T follicular helper cell (primary cell): ENCODE data around the gene ZFP1.

Source experiments
- DNase-seq: peaks from one replicate; pipeline ENCODE4 v3.0.0-alpha.2; 2020; ENCODE audit warnings: low read depth
- total RNA-seq, 2 experiments: gene quantifications; one replicate each; lab custom pipeline; 2026; lab: John Stamatoyannopoulos, UW

The ZFP1 gene
- 20.7 to 30.7 reads per million in 2 experiments for total RNA-seq

DNA sequence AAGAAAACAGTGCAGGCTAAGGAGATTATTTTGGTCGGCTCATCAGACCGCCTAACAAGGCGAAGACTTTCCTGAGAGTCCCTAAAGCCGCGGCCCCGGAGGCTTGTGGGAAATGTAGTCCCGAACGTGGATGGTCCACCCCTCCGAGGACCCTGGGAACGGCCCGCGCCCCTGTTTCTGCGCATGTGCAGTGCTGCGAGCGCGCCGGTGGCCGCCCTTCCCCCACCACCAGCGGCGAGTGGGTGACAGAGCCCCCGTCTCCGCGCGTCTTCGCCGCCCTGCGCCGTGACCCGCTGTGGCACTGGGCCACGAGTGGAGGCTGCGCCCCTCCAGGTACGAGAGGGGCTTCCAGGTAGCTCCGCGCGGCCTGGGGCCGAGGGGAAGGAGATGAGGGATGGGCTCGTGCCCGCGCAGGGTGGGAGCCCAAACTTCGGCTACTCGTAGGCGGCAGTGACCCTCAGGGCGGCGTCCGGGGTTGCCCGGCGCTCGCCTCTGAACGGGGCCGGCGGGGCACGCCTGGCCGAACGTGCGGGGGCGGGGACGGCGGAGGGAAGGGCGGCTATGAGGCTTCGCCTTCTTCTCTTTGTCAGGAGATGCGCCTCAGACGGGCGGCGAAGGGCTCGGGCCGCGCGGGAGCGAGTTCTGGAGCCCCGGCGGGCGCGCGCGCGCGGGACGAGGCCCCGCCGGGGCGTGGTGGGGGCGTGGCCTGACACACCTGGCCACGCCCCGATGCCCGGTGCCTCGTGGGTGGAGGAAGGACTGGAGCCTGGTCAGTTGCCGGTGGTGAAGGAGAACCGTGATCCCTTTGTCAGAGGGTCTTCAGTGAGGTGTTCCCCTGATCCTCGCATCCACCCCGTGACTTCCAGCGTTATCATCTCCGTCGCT, at the start of gene ZFP1:
TSS of gene ZFP1 (plus strand) at position 214 of the 885 bp plus-strand sequence. CDS start 4,428 bp downstream, outside the sequence.
- peak; percentile 93 for DNase-seq

DNA sequence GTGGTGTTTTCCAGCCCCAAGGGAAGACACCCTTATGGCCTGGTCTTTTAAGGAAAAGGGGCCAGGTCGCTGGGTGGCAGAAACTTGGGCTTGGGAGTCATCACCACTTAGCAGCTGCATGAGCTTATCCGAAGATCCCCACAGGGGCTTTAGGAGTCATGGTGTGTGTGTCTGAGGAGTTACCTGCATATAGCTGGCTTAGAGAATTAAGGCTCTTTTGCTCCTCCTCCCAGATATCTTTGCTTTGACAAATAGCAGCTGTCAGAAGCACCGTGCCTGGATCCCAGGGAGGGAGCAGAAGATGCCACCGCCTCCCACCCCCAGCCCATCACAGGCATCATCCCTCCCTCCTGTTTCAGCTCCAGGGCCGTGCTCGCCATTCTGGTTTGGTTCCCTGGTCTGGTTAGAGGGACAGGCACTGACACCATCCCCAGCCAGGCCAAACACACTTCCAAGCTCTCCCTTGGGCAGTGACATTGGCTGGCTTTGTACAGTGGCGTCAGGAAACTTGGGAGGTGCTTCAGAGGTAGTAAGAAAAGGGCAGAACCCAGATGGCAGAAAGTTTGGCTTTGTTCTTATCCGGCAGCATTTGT, 49.2 kb upstream of the ZFP1 start:
- no peak for DNase-seq

DNA sequence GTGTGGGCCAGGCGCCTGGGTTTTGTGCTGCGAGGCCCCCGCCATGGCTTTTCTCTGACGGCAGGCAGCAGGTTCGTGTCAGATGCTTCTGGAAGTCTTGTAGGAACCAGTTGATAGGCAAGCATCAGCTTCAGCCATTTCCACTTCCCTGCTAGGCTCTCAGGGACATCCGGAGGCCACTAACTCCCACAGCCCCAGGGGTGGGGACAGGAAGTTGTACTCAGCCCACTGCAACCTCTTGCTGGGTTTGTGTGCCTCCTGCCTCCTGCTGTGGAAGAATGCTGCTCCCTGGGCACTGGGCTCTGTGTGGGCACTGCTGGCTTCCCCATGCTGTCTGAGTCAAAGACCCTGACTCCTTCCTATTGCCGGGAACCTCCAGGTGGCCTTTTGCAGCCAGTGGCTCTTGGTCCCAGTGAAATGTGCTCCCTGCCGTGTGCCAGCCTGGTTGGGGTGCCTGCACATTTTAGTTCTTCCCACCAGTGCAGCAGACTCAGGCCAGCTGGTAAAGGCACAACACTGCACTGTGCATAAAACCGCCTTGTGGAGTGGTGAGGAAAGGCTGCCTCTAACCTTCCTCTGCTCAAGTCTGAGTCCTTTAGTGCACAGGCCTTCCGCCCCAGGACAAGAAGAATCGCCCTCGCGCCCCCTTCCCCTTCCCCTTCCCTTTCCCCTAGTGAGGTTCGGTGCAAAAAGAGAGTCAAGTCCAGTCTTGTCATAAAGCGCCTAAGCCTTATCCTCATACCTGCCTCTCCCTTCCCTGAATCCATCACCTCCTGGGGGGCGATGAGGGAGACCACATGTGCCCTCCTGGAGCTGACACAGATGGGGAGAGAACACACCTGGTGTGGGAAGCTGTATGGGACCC, 48.4 kb upstream of the ZFP1 start:
- no peak for DNase-seq

GRCh38 chr16:75100603-75100990, 47.7 kb upstream of the ZFP1 start:
- DNase-seq: no peak

DNA sequence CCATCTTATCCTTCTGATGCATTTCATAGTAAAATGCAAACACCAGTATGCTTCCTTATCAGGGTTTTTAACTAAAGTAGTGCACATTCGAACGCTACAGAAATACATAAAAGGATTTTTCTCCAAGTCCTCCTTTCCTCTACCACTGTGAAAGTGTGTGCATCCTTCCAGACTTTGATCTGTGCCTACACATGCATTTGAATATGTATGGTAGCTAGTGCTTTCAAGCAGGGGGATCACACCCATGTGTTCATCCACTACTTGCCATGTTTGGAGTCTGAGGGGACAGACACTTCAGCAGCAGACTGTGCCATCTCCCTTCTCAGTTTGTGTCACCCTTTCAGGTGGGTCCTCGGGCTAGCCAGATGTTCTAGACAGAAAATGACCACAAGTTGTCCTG, 46.7 kb upstream of the ZFP1 start:
- no peak for DNase-seq

DNA sequence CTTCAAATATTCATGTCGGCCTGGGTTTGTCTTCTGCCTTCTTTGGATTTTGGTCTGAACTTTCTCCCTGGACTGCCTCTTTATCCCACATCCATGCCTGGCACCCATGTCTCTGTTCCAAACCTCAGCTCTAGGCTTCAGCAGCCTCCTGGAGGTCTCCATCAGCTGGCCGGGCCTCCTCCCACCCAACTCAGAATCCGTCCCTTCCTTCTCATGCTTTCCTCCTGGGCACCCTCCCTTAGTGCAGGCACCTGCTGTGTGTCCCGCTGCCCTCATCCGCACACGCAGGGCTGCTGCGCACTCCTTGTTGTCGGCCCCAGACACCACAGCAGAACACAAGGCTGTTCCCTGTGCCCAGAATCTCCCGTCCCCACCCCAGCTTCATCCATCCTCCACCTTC, 45.7 kb upstream of the ZFP1 start:
- DNase-seq: no peak

DNA sequence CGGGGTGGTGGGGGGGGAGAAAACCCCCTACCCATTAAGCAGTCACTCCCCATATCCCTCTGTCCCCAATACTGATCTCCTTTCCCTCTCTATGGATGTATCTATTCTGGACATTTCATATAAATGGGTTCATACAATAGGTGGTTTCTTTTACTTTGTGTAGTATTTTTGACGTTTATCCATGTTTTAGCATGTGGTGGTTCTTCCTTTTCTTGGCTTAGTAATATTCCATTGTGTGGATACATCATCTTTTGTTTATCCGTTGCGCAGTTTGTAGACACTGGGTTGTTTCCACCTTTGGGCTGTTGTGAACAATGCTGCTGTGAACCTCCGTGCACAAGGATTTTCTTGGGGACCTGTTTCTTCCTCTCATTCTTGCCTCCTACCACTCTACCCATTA, 44.3 kb upstream of the ZFP1 start:
- DNase-seq: no peak

- no peak for DNase-seq
Measured at GRCh38 chr16:75104836-75105235, 43.5 kb upstream of the ZFP1 start.

- DNase-seq: no peak
Measured at GRCh38 chr16:75105306-75106061, 42.8 kb upstream of the ZFP1 start.

GRCh38 chr16:75106351-75107274, 41.7 kb upstream of the ZFP1 start:
- no peak for DNase-seq

GRCh38 chr16:75107505-75107904, 40.8 kb upstream of the ZFP1 start:
- no peak for DNase-seq

GRCh38 chr16:75108792-75109731, 39.3 kb upstream of the ZFP1 start:
- peak; percentile 67 for DNase-seq

GRCh38 chr16:75109732-75110243, 38.5 kb upstream of the ZFP1 start:
- no peak for DNase-seq

DNA sequence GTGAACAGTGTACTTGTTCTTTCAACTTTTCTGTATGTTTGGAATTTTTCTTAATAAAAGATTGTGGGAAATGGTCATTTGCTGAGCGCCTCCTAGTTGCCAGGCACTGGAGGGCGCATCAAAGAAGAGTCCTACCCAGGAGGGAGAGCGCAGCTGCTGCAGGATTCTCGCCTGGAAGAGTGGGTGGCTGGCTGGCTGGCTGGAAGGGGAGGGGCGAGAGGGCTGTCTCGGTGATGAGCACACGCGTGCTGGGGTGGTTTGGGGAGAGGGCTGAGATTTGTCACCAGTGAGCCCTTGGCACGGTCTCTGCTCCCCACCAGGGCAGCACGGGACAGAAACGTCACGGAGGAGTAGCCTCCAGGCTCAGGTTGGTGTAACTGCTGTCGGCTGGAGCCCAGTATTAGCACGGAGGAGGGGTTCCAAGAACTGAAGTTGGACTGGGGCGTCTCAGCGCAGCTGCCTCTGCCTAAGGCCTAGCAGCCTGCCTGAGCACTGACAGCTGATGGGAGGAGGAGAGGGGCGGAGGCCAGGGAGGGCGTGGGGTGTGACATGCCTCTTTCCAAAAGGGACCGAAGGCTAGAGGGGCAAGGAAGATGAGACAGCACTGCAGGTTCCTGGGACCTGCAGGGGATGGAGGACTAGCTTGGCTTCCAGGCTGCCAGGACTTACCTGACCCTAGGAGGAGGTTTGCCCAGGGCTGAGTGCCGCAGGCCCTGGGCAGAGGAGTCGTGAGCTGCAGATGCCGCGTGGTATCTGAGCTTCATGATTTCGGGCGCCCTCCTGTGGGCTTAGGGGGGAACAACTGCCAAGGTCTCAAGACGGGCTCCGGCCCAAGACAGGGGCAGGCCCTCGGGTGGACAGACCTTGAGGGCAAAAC, 37.4 kb upstream of the ZFP1 start:
- DNase-seq: peak; percentile 71

DNA sequence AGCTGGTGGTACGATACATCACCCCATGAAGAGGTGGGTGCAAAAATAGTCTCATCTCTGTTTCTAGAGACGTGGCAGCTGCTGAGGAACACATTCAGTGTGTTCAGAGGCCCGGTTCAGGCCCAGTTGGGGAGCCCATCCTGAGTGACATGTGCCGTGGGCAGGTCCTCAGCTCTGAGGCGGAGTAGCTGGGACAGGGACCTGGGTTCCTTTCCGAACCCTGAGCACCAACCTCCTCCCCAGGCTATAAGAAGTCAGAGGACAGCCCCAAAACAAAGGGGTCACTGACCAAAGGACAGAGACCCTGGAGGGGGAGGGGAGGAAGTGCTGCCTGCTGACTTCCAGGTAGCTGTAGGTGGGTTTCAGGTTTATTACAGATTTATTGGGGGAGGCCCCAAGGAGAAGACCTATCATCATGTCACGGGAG, 36.8 kb upstream of the ZFP1 start:
- DNase-seq: no peak

- no peak for DNase-seq
Measured at GRCh38 chr16:75111961-75112733, 36.2 kb upstream of the ZFP1 start.

- no peak for DNase-seq
Measured at GRCh38 chr16:75112734-75113491, 35.4 kb upstream of the ZFP1 start.
